ENCODE results near the gene SLC17A8. TPM values are rescaled to one million over a fixed set of nuclear protein-coding genes. Genes with fewer than 3 reads are reported as not detected.

SLC17A8 gene
- total and polyA plus RNA-seq, 2 donors (not counting 3 experiments of a cell fraction or from before 2014, with no cell fraction given), result not detected

DNA sequence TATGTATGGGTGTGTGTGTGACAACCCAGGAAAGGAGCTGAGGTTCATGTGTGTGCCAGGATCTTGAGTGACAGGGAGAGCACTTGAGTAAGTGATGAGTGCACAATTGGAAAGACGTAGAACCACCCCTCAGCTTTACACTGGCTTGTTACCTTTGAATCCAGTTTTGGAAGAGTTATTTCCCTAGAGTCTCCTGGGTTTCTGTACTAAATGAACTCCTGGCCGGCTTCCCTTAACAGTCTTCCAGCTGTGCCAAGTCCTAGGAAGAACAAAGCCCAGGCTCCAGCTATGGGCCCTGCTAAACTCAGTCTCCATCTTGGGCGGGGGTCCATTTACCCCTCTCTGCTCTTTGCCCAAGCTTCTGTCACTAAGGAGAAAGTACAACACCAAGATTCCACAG is 97.1 kb downstream of the SLC17A8 start:
- no peak overlapping the region for H3K27ac ChIP-seq (ENCODE audit: insufficient read depth, low read depth, low read length)
- H3K36me3 ChIP-seq (ENCODE audit: control insufficient read depth in 2 of 2, extremely low read depth in 1 of 2, insufficient read depth in 2 of 2, low read length in 2 of 2), result no peaks in the 10 kb centered on the region
- no peaks in the 10 kb centered on the region for H3K27me3 ChIP-seq (ENCODE audit: control insufficient read depth in 2 of 2, insufficient read depth in 2 of 2, low read length in 2 of 2)
- H4K20me1 ChIP-seq (replicated peaks; ENCODE audit: control insufficient read depth, extremely low read depth, insufficient read depth, low read length), result no peaks in the 10 kb centered on the region
- H3K4me1 ChIP-seq (ENCODE audit: control insufficient read depth, extremely low read depth, insufficient read depth, low read length), result no peaks in the 10 kb centered on the region
- no peak for TF ChIP-seq EZH2 (IDR thresholded peaks at IDR 0.05; ENCODE audit: borderline replicate concordance, low read depth, low read length, severe bottlenecking)
- TF ChIP-seq MYC (IDR thresholded peaks at IDR 0.05; ENCODE audit: low read depth, low read length), result no peak
- no peak for TF ChIP-seq JUN (IDR thresholded peaks at IDR 0.05; ENCODE audit: borderline replicate concordance, insufficient read depth, insufficient read length, low read depth)
- no peak for TF ChIP-seq POLR2AphosphoS5 (IDR thresholded peaks at IDR 0.05; ENCODE audit: insufficient read depth, low read depth, low read length)
- TF ChIP-seq POLR2A (IDR thresholded peaks at IDR 0.05; ENCODE audit: low read depth, low read length), result no peak
- TF ChIP-seq, protein P1, sequence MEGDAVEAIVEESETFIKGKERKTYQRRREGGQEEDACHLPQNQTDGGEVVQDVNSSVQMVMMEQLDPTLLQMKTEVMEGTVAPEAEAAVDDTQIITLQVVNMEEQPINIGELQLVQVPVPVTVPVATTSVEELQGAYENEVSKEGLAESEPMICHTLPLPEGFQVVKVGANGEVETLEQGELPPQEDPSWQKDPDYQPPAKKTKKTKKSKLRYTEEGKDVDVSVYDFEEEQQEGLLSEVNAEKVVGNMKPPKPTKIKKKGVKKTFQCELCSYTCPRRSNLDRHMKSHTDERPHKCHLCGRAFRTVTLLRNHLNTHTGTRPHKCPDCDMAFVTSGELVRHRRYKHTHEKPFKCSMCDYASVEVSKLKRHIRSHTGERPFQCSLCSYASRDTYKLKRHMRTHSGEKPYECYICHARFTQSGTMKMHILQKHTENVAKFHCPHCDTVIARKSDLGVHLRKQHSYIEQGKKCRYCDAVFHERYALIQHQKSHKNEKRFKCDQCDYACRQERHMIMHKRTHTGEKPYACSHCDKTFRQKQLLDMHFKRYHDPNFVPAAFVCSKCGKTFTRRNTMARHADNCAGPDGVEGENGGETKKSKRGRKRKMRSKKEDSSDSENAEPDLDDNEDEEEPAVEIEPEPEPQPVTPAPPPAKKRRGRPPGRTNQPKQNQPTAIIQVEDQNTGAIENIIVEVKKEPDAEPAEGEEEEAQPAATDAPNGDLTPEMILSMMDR (IDR thresholded peaks at IDR 0.05; ENCODE audit: extremely low read depth in 1 of 2, insufficient read depth in 1 of 2, low read depth in 1 of 2, low read length in 2 of 2), result no peak
- TF ChIP-seq FOS (IDR thresholded peaks at IDR 0.05; ENCODE audit: borderline replicate concordance, insufficient read depth, low read length), result no peak
- TF ChIP-seq, protein P2, sequence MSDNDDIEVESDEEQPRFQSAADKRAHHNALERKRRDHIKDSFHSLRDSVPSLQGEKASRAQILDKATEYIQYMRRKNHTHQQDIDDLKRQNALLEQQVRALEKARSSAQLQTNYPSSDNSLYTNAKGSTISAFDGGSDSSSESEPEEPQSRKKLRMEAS (IDR thresholded peaks at IDR 0.05; ENCODE audit: insufficient read depth, insufficient read length), result no peak
- TF ChIP-seq GATA2 (IDR thresholded peaks at IDR 0.05; ENCODE audit: insufficient read depth, insufficient read length, low read depth, low read length), result no peak
- no peaks in the 10 kb centered on the region for H3K9me3 ChIP-seq (replicated peaks; ENCODE audit: control insufficient read depth, insufficient read depth, low read length)
- FAIRE-seq, result no peak
- no TSS peak for BruUV-seq (replicated peaks)
- no peaks in the 10 kb centered on the region for H3K79me2 ChIP-seq (ENCODE audit: control insufficient read depth, insufficient read depth, low read length)
- H3K4me3 ChIP-seq (replicated peaks in 1 of 3; ENCODE audit: insufficient read depth in 1 of 3, low read depth in 1 of 3, low read length in 3 of 3), result no peak overlapping the region
- intact Hi-C loops (cut with micrococcal nuclease), result no loop called here
- no peak overlapping the region for H3K4me2 ChIP-seq (ENCODE audit: insufficient read depth, low read length)
- POLR2A ChIA-PET, result no interaction called here
- H2AFZ ChIP-seq (ENCODE audit: low read depth, low read length), result no peak overlapping the region
- H3K9me1 ChIP-seq (replicated peaks; ENCODE audit: control insufficient read depth, extremely low read depth, insufficient read depth, low read length), result no peaks in the 10 kb centered on the region
- CTCF ChIA-PET, result interaction anchor here (1.5 kb wide), 1 partner anchor 15 kb away, joined by 3 read pairs; no protein-coding TSS in a partner anchor
- no peak overlapping the region for H3K9ac ChIP-seq (replicated peaks; ENCODE audit: extremely low read depth, insufficient read depth, low read length)
- DNase-seq (ENCODE audit: low read depth, low spot score), result no peak
- dilution Hi-C loops (cut with MboI; ENCODE audit: extremely low pct_ligation_motif_present, low sequenced_read_pairs), result no loop called here

Data from endothelial cell of umbilical vein (primary cell).